Osteoblast (primary cell): ENCODE results near the gene OGFOD1. TPM values are rescaled to one million over a fixed set of nuclear protein-coding genes. Genes with fewer than 3 reads are reported as not detected.

Source experiments
- DNase-seq: peaks from one replicate; pipeline ENCODE4 v3.0.0; 2011; ENCODE audit warnings: low spot score, mixed read lengths; ENCODE audit not compliant: insufficient read length; ENCODE audit errors: missing footprints
- H2AFZ ChIP-seq: 2 replicates; pipeline ENCODE4 v1.6.0; 2011; ENCODE audit warnings: mild to moderate bottlenecking, low read length
- H3K27ac ChIP-seq: 2 replicates; pipeline ENCODE4 v1.5.1; 2011; ENCODE audit warnings: mild to moderate bottlenecking, low read depth, low read length, moderate library complexity
- H3K27me3 ChIP-seq: 2 replicates; pipeline ENCODE4 v1.6.0; 2012; ENCODE audit warnings: mild to moderate bottlenecking, control low read depth, inconsistent platforms, low read length, moderate library complexity; ENCODE audit not compliant: insufficient read depth
- H3K36me3 ChIP-seq: 2 replicates; pipeline ENCODE4 v1.5.1; 2011; ENCODE audit warnings: mild to moderate bottlenecking, low read length, control low read depth, moderate library complexity; ENCODE audit not compliant: insufficient read depth
- H3K4me1 ChIP-seq: 2 replicates; pipeline ENCODE4 v1.5.1; 2011; ENCODE audit warnings: mild to moderate bottlenecking, low read length, control low read depth, moderate library complexity; ENCODE audit not compliant: insufficient read depth
- H3K4me2 ChIP-seq: 2 replicates; pipeline ENCODE4 v1.6.0; 2011; ENCODE audit warnings: mild to moderate bottlenecking, low read length; ENCODE audit not compliant: insufficient read depth
- H3K4me3 ChIP-seq: fragments of 200-600 bp; sonication (generic); 3 replicates; pipeline ENCODE4 v1.5.1; 2012; ENCODE audit warnings: mild to moderate bottlenecking, low read length, inconsistent platforms; ENCODE audit not compliant: insufficient read depth
- H3K79me2 ChIP-seq: 2 replicates; pipeline ENCODE4 v1.6.0; 2012; ENCODE audit warnings: mild to moderate bottlenecking, low read length, control low read depth, inconsistent platforms; ENCODE audit not compliant: insufficient read depth
- H3K9me3 ChIP-seq: 2 replicates; pipeline ENCODE4 v1.5.1; 2011; ENCODE audit warnings: low read depth, low read length, control low read depth
- H4K20me1 ChIP-seq: 2 replicates; pipeline ENCODE4 v1.6.0; 2012; ENCODE audit warnings: mild to moderate bottlenecking, low read length, control low read depth; ENCODE audit not compliant: insufficient read depth
- total RNA-seq: library from RNA; depleted of rRNA; stranded (reverse); fragments of >200 nt; gene quantifications from 2 replicates; pipeline ENCODE4 v1.2.3, GENCODE V29; 2012
- TF ChIP-seq, protein P1 (sequence below): IDR thresholded peaks from 2 replicates; pipeline ENCODE4 v1.5.1; 2011; ENCODE audit warnings: mild to moderate bottlenecking, low read depth, low read length, moderate library complexity; ENCODE audit errors: extremely low read depth

The OGFOD1 gene
- total RNA-seq, 1 donor: 47.4 TPM

DNA sequence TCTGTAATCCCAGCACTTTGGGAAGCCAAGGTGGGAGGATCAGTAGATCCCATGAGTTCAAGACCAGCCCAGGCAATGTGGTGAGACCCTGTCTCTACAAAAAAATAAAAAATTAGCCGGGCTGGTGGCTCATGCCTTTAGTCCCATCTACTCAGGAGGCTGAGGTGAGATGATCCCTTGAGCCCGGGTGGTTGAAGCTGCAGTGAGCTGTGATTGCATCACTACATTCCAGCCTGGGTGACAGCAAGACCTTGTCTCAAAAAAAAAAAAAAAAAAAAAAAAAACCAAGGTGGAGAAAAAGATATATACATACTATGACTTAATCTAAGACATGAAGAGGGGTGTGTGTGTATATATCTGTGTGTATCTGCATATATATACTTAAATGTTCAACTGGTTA, 41.8 kb downstream of the OGFOD1 start:
- TF ChIP-seq, protein P1, sequence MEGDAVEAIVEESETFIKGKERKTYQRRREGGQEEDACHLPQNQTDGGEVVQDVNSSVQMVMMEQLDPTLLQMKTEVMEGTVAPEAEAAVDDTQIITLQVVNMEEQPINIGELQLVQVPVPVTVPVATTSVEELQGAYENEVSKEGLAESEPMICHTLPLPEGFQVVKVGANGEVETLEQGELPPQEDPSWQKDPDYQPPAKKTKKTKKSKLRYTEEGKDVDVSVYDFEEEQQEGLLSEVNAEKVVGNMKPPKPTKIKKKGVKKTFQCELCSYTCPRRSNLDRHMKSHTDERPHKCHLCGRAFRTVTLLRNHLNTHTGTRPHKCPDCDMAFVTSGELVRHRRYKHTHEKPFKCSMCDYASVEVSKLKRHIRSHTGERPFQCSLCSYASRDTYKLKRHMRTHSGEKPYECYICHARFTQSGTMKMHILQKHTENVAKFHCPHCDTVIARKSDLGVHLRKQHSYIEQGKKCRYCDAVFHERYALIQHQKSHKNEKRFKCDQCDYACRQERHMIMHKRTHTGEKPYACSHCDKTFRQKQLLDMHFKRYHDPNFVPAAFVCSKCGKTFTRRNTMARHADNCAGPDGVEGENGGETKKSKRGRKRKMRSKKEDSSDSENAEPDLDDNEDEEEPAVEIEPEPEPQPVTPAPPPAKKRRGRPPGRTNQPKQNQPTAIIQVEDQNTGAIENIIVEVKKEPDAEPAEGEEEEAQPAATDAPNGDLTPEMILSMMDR: no peak
- H3K27me3 ChIP-seq: no peaks in the 10 kb centered on the region
- H4K20me1 ChIP-seq: no peaks in the 10 kb centered on the region
- no peak overlapping the region for H3K4me3 ChIP-seq
- no peak overlapping the region for H2AFZ ChIP-seq
- H3K4me2 ChIP-seq: no peak overlapping the region
- no peak overlapping the region for H3K27ac ChIP-seq
- no peak for DNase-seq
- H3K79me2 ChIP-seq: no peaks in the 10 kb centered on the region
- H3K4me1 ChIP-seq: no peaks in the 10 kb centered on the region
- no peaks in the 10 kb centered on the region for H3K9me3 ChIP-seq
- peaks cover 14% of the 10 kb centered on the region for H3K36me3 ChIP-seq

DNA sequence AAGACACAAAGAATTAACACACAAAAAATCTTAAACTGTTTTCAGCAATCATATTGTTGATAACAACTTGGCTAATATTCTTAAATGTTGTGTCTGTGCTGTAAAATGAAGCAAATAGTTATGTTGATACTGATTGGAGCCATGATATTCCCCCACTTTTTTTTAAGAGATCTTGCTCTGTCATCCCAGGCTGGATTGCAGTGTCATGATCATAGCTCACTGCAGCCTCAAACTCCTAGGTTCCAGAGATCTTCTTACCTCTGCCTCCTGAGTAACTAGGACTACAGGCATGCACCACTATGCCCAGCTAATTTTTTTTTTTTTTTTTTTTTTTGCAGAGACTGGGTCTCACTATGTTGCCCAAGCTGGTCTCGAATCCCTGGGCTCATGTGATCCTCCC, 42.5 kb downstream of the OGFOD1 start:
- H2AFZ ChIP-seq: no peak overlapping the region
- H3K9me3 ChIP-seq: no peaks in the 10 kb centered on the region
- H3K79me2 ChIP-seq: no peaks in the 10 kb centered on the region
- DNase-seq: no peak
- no peaks in the 10 kb centered on the region for H3K27me3 ChIP-seq
- TF ChIP-seq, protein P1: no peak
- H4K20me1 ChIP-seq: no peaks in the 10 kb centered on the region
- H3K4me3 ChIP-seq: no peak overlapping the region
- H3K4me2 ChIP-seq: no peak overlapping the region
- peaks cover 21% of the 10 kb centered on the region for H3K36me3 ChIP-seq
- H3K4me1 ChIP-seq: no peaks in the 10 kb centered on the region
- H3K27ac ChIP-seq: no peak overlapping the region

DNA sequence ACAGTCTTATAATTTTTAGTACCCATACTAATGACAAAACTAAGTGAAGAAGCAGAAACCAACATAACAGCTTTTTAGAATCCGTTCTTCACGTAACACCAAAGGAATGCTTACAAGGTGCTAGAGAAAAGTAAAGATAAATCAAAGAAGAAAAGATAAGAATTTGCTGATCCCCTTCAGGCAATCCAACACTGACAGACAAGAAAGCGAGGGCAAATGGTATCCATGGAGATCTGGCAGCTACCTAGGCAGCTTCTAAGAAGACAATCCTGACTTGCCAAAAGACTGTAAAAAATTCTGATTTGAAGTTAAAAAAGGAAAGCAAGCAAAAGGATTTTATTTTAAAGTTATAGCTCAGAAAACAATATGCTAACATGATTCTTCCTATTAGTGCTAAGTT, 53.8 kb downstream of the OGFOD1 start:
- Histone ChIP-seq H3K4me2 (no peak overlapping the region), H3K4me1 (peaks cover 11% of the 10 kb centered on the region), H2AFZ (no peak overlapping the region), H3K79me2 (no peaks in the 10 kb centered on the region), H3K27me3 (no peaks in the 10 kb centered on the region), H3K36me3 (peaks cover 56% of the 10 kb centered on the region), H3K27ac (no peak overlapping the region), H3K4me3 (no peak overlapping the region), H3K9me3 (no peaks in the 10 kb centered on the region), H4K20me1 (no peaks in the 10 kb centered on the region)
- no peak for DNase-seq
- TF ChIP-seq, protein P1: no peak

DNA sequence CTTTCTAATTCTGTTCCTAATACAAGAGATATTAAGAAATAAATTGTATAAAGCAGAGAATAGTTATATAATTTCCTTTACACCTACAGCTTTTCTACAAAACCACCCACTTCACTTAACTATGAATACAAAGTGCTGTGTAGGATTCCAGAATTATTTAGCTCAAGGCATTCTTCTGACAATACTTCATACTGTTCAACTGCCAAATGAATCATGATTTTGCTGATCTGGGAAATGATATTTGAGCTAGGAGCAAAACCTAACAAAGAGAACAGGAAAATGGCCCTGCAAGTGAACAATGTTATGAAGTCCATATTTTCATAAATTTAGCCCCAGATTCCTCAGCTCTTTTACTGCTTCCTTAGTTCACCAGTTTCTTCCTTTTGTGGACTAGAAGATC, 55.6 kb downstream of the OGFOD1 start:
- H3K79me2 ChIP-seq: peaks cover 5% of the 10 kb centered on the region
- H4K20me1 ChIP-seq: no peaks in the 10 kb centered on the region
- DNase-seq: peak; percentile 76
- no peaks in the 10 kb centered on the region for H3K27me3 ChIP-seq
- H3K4me2 ChIP-seq: peak overlapping the region; percentile 23
- H3K9me3 ChIP-seq: no peaks in the 10 kb centered on the region
- peaks cover 43% of the 10 kb centered on the region for H3K36me3 ChIP-seq
- H2AFZ ChIP-seq: peak overlapping the region; percentile 90
- H3K4me1 ChIP-seq: peaks cover 11% of the 10 kb centered on the region
- no peak overlapping the region for H3K4me3 ChIP-seq
- peak overlapping the region; percentile 82 for H3K27ac ChIP-seq
- TF ChIP-seq, protein P1: no peak
